Astrocyte (in vitro differentiated cells and primary cell): ENCODE data around the gene NAA60. TPM values are rescaled to one million over a fixed set of nuclear protein-coding genes. Genes with fewer than 3 reads are reported as not detected.
A peak's percentile ranks its signal among the peaks of the same experiment; 100 is the strongest.

ENCODE experiments used
- DNase-seq: peaks from one replicate; pipeline ENCODE4 v3.0.0-alpha.2; 2010; ENCODE audit warnings: low read depth
- FAIRE-seq: peaks from 2 replicates; lab custom pipeline; 2011; peaks lifted over from hg19 to GRCh38; lab: Jason Lieb, UNC
- H2AFZ ChIP-seq: 2 replicates; pipeline ENCODE4 v1.6.0; 2012; ENCODE audit warnings: low read depth, low read length, inconsistent platforms
- H3K27ac ChIP-seq: 2 replicates; pipeline ENCODE4 v1.5.1; 2011; ENCODE audit warnings: low read depth, low read length, inconsistent platforms
- H3K27me3 ChIP-seq: 2 replicates; pipeline ENCODE4 v1.6.0; 2011; ENCODE audit warnings: low read length, inconsistent platforms; ENCODE audit not compliant: insufficient read depth
- H3K36me3 ChIP-seq: 2 replicates; pipeline ENCODE4 v1.5.1; 2011; ENCODE audit warnings: low read length, inconsistent platforms; ENCODE audit not compliant: insufficient read depth
- H3K4me1 ChIP-seq: 2 replicates; pipeline ENCODE4 v1.5.1; 2011; ENCODE audit warnings: low read length, inconsistent platforms; ENCODE audit not compliant: insufficient read depth
- H3K4me2 ChIP-seq: 2 replicates; pipeline ENCODE4 v1.6.0; 2012; ENCODE audit warnings: low read length, inconsistent platforms
- H3K4me3 ChIP-seq: 2 replicates; pipeline ENCODE4 v1.5.1; 2011; ENCODE audit warnings: low read depth, mild to moderate bottlenecking, low read length, inconsistent platforms; ENCODE audit not compliant: insufficient read depth
- H3K79me2 ChIP-seq: 2 replicates; pipeline ENCODE4 v1.6.0; 2012; ENCODE audit warnings: mild to moderate bottlenecking, low read length, inconsistent platforms; ENCODE audit not compliant: insufficient read depth
- H3K9ac ChIP-seq: 2 replicates; pipeline ENCODE4 v1.6.0; 2012; ENCODE audit warnings: mild to moderate bottlenecking, low read length, inconsistent platforms
- H3K9me3 ChIP-seq: 2 replicates; pipeline ENCODE4 v1.5.1; 2012; ENCODE audit warnings: low read depth, mild to moderate bottlenecking, low read length, inconsistent platforms; ENCODE audit not compliant: insufficient read depth
- H4K20me1 ChIP-seq: 2 replicates; pipeline ENCODE4 v1.6.0; 2012; ENCODE audit warnings: low read length, inconsistent platforms; ENCODE audit not compliant: insufficient read depth
- H3K27ac Mint-ChIP-seq: one replicate; pipeline ENCODE4 v1.8.0; 2021; ENCODE audit warnings: mild to moderate bottlenecking, mixed read lengths; ENCODE audit not compliant: unreplicated experiment
- H3K27me3 Mint-ChIP-seq: one replicate; pipeline ENCODE4 v1.8.0; 2021; ENCODE audit warnings: low read depth, mixed read lengths; ENCODE audit not compliant: unreplicated experiment
- H3K36me3 Mint-ChIP-seq: one replicate; pipeline ENCODE4 v1.8.0; 2021; ENCODE audit warnings: low read depth, mixed read lengths; ENCODE audit not compliant: unreplicated experiment
- H3K4me1 Mint-ChIP-seq: one replicate; pipeline ENCODE4 v1.8.0; 2021; ENCODE audit warnings: low read depth, mixed read lengths; ENCODE audit not compliant: unreplicated experiment
- H3K4me3 Mint-ChIP-seq: one replicate; pipeline ENCODE4 v1.8.0; 2021; ENCODE audit warnings: mild to moderate bottlenecking, moderate library complexity, mixed read lengths; ENCODE audit not compliant: unreplicated experiment
- H3K9me3 Mint-ChIP-seq: one replicate; pipeline ENCODE4 v1.8.0; 2021; ENCODE audit warnings: mild to moderate bottlenecking, mixed read lengths; ENCODE audit not compliant: unreplicated experiment
- EZH2 ChIP-seq: IDR thresholded peaks from 2 replicates; pipeline ENCODE4 v1.6.1; 2012; ENCODE audit warnings: mild to moderate bottlenecking, low read length, inconsistent platforms; ENCODE audit not compliant: insufficient read depth
- total RNA-seq: library from RNA; stranded (reverse); gene quantifications from 2 replicates; pipeline ENCODE4 v1.2.1, GENCODE V29; 2021
- TF ChIP-seq, protein P1 (sequence below): IDR thresholded peaks from 2 replicates; pipeline ENCODE4 v1.5.1; 2011; ENCODE audit warnings: low read depth, mild to moderate bottlenecking, inconsistent platforms, low read length, moderate library complexity; ENCODE audit not compliant: insufficient read depth

NAA60 gene
- total RNA-seq, 1 donor from 2014 or later, result 64.9 TPM

- H3K9ac ChIP-seq, result no peak overlapping the region
- no peak overlapping the region for H2AFZ ChIP-seq
- DNase-seq (no peak), FAIRE-seq (no peak)
- peaks cover 5% of the 10 kb centered on the region for H3K36me3 ChIP-seq
- Mint-ChIP-seq H3K27me3 (no peaks in the 10 kb centered on the region), H3K4me1 (peaks cover 6% of the 10 kb centered on the region), H3K27ac (no peak overlapping the region), H3K4me3 (no peak overlapping the region), H3K36me3 (peaks cover 17% of the 10 kb centered on the region), H3K9me3 (peaks cover 3% of the 10 kb centered on the region)
- H3K9me3 ChIP-seq, result peaks cover 9% of the 10 kb centered on the region
- no peak for TF ChIP-seq EZH2
- TF ChIP-seq, protein P1, sequence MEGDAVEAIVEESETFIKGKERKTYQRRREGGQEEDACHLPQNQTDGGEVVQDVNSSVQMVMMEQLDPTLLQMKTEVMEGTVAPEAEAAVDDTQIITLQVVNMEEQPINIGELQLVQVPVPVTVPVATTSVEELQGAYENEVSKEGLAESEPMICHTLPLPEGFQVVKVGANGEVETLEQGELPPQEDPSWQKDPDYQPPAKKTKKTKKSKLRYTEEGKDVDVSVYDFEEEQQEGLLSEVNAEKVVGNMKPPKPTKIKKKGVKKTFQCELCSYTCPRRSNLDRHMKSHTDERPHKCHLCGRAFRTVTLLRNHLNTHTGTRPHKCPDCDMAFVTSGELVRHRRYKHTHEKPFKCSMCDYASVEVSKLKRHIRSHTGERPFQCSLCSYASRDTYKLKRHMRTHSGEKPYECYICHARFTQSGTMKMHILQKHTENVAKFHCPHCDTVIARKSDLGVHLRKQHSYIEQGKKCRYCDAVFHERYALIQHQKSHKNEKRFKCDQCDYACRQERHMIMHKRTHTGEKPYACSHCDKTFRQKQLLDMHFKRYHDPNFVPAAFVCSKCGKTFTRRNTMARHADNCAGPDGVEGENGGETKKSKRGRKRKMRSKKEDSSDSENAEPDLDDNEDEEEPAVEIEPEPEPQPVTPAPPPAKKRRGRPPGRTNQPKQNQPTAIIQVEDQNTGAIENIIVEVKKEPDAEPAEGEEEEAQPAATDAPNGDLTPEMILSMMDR, result no peak
- H3K79me2 ChIP-seq, result peaks cover 3% of the 10 kb centered on the region
- H3K27ac ChIP-seq, result no peak overlapping the region
- no peaks in the 10 kb centered on the region for H3K27me3 ChIP-seq
- no peak overlapping the region for H3K4me3 ChIP-seq
- no peak overlapping the region for H3K4me2 ChIP-seq
- H4K20me1 ChIP-seq, result peaks cover 9% of the 10 kb centered on the region
- no peaks in the 10 kb centered on the region for H3K4me1 ChIP-seq
These were observed 9.1 kb upstream of the NAA60 start for GRCh38 chr16:3434373-3434772.

DNA sequence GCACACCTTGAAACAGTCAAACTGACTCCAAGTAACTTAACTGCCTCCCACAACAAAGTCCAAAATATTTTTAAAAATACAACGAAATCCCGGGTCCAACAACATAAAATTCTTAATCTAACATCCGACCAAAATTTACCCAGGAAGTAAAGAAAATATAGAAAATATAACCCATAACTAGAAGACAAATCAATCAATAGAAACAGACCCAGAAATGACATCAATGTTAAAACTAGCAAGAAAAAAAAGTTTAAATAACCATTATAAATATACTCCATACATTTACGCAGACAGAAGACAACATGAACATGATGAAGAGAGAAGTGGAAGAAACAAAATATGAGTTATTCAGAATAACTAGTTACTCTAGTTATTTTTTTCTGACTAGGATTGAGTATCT is 3.8 kb upstream of the NAA60 start:
- Histone ChIP-seq H3K27me3 (no peaks in the 10 kb centered on the region), H3K36me3 (peaks cover 5% of the 10 kb centered on the region), H4K20me1 (peaks cover 15% of the 10 kb centered on the region), H3K4me1 (no peaks in the 10 kb centered on the region), H3K79me2 (peaks cover 27% of the 10 kb centered on the region), H3K9ac (no peak overlapping the region), H3K4me3 (no peak overlapping the region), H2AFZ (no peak overlapping the region), H3K9me3 (no peaks in the 10 kb centered on the region), H3K27ac (no peak overlapping the region), H3K4me2 (no peak overlapping the region)
- H3K36me3 Mint-ChIP-seq, result peaks cover 20% of the 10 kb centered on the region
- no peaks in the 10 kb centered on the region for H3K9me3 Mint-ChIP-seq
- no peaks in the 10 kb centered on the region for H3K4me1 Mint-ChIP-seq
- no peak overlapping the region for H3K4me3 Mint-ChIP-seq
- FAIRE-seq, result no peak
- H3K27me3 Mint-ChIP-seq, result no peaks in the 10 kb centered on the region
- no peak for TF ChIP-seq EZH2
- TF ChIP-seq, protein P1, result no peak
- no peak for DNase-seq
- no peak overlapping the region for H3K27ac Mint-ChIP-seq

GRCh38 chr16:3444032-3444388 is 530 bp downstream of the NAA60 start:
- Histone ChIP-seq H3K9ac (peak overlapping the region; percentile 92), H3K27me3 (no peaks in the 10 kb centered on the region), H3K27ac (peak overlapping the region; percentile 85), H3K36me3 (peaks cover 5% of the 10 kb centered on the region), H2AFZ (peak overlapping the region; percentile 31), H3K4me2 (peak overlapping the region; percentile 87), H3K4me3 (peak overlapping the region; percentile 80), H3K9me3 (no peaks in the 10 kb centered on the region), H3K79me2 (peaks cover 56% of the 10 kb centered on the region), H3K4me1 (no peaks in the 10 kb centered on the region), H4K20me1 (peaks cover 14% of the 10 kb centered on the region)
- peak overlapping the region; percentile 99 for H3K4me3 Mint-ChIP-seq
- H3K27me3 Mint-ChIP-seq, result no peaks in the 10 kb centered on the region
- no peak for FAIRE-seq
- peak; percentile 76 for DNase-seq
- peaks cover 21% of the 10 kb centered on the region for H3K36me3 Mint-ChIP-seq
- H3K27ac Mint-ChIP-seq, result peak overlapping the region; percentile 98
- TF ChIP-seq EZH2, result no peak
- TF ChIP-seq, protein P1, result no peak
- no peaks in the 10 kb centered on the region for H3K9me3 Mint-ChIP-seq
- no peaks in the 10 kb centered on the region for H3K4me1 Mint-ChIP-seq
